ENCODE data around the gene ACLY. TPM values are rescaled to one million over a fixed set of nuclear protein-coding genes. Genes with fewer than 3 reads are reported as not detected.
"Not testable (repeated sequence)": the region's sequence is repeated elsewhere in the genome, so short reads cannot be mapped to it uniquely, and the experiment has no call there.

The ACLY gene
- total and polyA plus RNA-seq, 2 experiments from 2014 or later: 101 to 157 TPM

DNA sequence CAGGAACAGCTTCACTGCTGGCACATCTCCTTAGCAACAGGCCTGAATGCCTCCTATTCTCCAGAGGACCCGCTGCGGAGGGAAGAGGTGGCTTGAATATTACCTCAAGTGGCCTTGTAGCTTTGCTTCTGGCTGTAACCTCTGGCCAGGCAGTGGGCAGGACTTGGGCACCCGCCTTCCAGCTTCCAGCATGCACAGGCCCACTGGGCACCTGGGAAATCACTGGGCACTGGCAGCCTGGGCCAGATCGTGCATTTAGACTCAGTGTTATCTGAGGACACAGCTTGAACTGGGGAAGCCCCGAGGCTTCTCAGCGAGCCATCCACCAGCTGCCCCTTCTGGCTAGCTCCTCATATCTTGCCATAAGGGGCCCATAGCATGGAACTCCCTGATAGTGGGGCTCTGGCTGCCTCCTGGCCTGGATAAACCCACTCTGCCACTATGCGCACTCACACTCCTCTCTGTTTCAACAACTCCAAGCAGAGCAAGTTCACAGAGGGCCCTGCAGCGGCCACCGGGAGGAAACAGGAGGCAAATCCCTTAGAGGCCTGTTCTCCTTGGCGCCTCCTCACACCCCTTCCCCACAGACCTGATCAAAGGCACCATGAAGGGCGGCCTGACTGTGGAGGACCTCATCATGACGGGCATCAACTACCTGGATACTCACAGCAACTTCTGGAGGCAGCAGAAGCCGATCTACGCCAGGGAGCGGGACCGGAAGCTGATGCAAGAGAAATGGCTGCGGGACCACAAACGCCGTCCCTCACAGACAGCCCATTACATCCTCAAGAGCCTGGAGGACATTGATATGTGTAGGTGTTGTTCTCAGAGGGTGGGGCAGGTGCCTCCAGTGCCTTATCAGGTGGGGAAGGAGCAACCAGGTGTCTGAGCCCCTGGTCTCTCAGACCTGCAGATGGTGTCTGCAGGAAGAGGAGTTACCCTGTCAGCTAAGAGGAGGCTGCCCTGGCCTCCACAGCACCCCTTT, 19.5 kb upstream of the ACLY start:
- H3K4me2 ChIP-seq: no peak overlapping the region
- no peaks in the 10 kb centered on the region for H3K79me2 ChIP-seq
- no peaks in the 10 kb centered on the region for H3K9me2 ChIP-seq (replicated peaks; ENCODE audit: insufficient read depth)
- H2AFZ ChIP-seq: no peak overlapping the region
- TF ChIP-seq EZH2phosphoT487 (IDR thresholded peaks at IDR 0.05; ENCODE audit: low read depth, severe bottlenecking, unreplicated experiment): no peak
- no peak for TF ChIP-seq EZH2 (IDR thresholded peaks at IDR 0.05; ENCODE audit: borderline replicate concordance)
- TF ChIP-seq, protein P1, sequence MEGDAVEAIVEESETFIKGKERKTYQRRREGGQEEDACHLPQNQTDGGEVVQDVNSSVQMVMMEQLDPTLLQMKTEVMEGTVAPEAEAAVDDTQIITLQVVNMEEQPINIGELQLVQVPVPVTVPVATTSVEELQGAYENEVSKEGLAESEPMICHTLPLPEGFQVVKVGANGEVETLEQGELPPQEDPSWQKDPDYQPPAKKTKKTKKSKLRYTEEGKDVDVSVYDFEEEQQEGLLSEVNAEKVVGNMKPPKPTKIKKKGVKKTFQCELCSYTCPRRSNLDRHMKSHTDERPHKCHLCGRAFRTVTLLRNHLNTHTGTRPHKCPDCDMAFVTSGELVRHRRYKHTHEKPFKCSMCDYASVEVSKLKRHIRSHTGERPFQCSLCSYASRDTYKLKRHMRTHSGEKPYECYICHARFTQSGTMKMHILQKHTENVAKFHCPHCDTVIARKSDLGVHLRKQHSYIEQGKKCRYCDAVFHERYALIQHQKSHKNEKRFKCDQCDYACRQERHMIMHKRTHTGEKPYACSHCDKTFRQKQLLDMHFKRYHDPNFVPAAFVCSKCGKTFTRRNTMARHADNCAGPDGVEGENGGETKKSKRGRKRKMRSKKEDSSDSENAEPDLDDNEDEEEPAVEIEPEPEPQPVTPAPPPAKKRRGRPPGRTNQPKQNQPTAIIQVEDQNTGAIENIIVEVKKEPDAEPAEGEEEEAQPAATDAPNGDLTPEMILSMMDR (IDR thresholded peaks at IDR 0.05; ENCODE audit: poor library complexity): no peak
- H3K27ac ChIP-seq: no peak overlapping the region
- H3K4me3 ChIP-seq: no peak overlapping the region
- no peak for DNase-seq (ENCODE audit: low spot score)
- WGBS (ENCODE audit: low lambda C conversion rate, missing lambda C conversion rate): 94% methylated on average over 19 of the region's 19 CpGs
- H3K27me3 ChIP-seq: no peaks in the 10 kb centered on the region
- no peaks in the 10 kb centered on the region for H3K9me3 ChIP-seq (ENCODE audit: low read depth)
- no peaks in the 10 kb centered on the region for H3K4me1 ChIP-seq (ENCODE audit: insufficient read depth)
- H3K36me3 ChIP-seq (replicated peaks; ENCODE audit: insufficient read depth, low read depth): no peaks in the 10 kb centered on the region
- H4K20me1 ChIP-seq (ENCODE audit: insufficient read depth, poor library complexity, severe bottlenecking): no peaks in the 10 kb centered on the region

- no peak overlapping the region for H3K4me2 ChIP-seq
- H3K27me3 ChIP-seq: no peaks in the 10 kb centered on the region
- H3K27ac ChIP-seq: no peak overlapping the region
- H3K4me3 ChIP-seq: no peak overlapping the region
- H3K79me2 ChIP-seq: no peaks in the 10 kb centered on the region
- H3K4me1 ChIP-seq (ENCODE audit: insufficient read depth): no peaks in the 10 kb centered on the region
- H3K9me2 ChIP-seq (replicated peaks; ENCODE audit: insufficient read depth): no peaks in the 10 kb centered on the region
- TF ChIP-seq EZH2 (IDR thresholded peaks at IDR 0.05; ENCODE audit: borderline replicate concordance) (no peak), EZH2phosphoT487 (IDR thresholded peaks at IDR 0.05; ENCODE audit: low read depth, severe bottlenecking, unreplicated experiment) (no peak)
- TF ChIP-seq, protein P1 (IDR thresholded peaks at IDR 0.05; ENCODE audit: poor library complexity): no peak
- H2AFZ ChIP-seq: no peak overlapping the region
- no peaks in the 10 kb centered on the region for H3K36me3 ChIP-seq (replicated peaks; ENCODE audit: insufficient read depth, low read depth)
- WGBS (ENCODE audit: low lambda C conversion rate, missing lambda C conversion rate): 96% methylated on average over 6 of the region's 6 CpGs
- no peak for DNase-seq (ENCODE audit: low spot score)
- H3K9me3 ChIP-seq (ENCODE audit: low read depth): no peaks in the 10 kb centered on the region
- H4K20me1 ChIP-seq (ENCODE audit: insufficient read depth, poor library complexity, severe bottlenecking): no peaks in the 10 kb centered on the region
These were observed 16.9 kb upstream of the ACLY start for GRCh38 chr17:41935641-41936040.

GRCh38 chr17:41932816-41933389, 14.2 kb upstream of the ACLY start:
- no peaks in the 10 kb centered on the region for H3K9me2 ChIP-seq (replicated peaks; ENCODE audit: insufficient read depth)
- no peaks in the 10 kb centered on the region for H4K20me1 ChIP-seq (ENCODE audit: insufficient read depth, poor library complexity, severe bottlenecking)
- TF ChIP-seq EZH2phosphoT487 (IDR thresholded peaks at IDR 0.05; ENCODE audit: low read depth, severe bottlenecking, unreplicated experiment) (no peak), EZH2 (IDR thresholded peaks at IDR 0.05; ENCODE audit: borderline replicate concordance) (no peak)
- TF ChIP-seq, protein P1 (IDR thresholded peaks at IDR 0.05; ENCODE audit: poor library complexity): no peak
- H3K79me2 ChIP-seq: peaks cover 12% of the 10 kb centered on the region
- no peak overlapping the region for H2AFZ ChIP-seq
- no peak overlapping the region for H3K4me3 ChIP-seq
- H3K27me3 ChIP-seq: no peaks in the 10 kb centered on the region
- no peaks in the 10 kb centered on the region for H3K4me1 ChIP-seq (ENCODE audit: insufficient read depth)
- H3K36me3 ChIP-seq (replicated peaks; ENCODE audit: insufficient read depth, low read depth): no peaks in the 10 kb centered on the region
- no peak overlapping the region for H3K4me2 ChIP-seq
- DNase-seq (ENCODE audit: low spot score): no peak
- WGBS (ENCODE audit: low lambda C conversion rate, missing lambda C conversion rate): 56% methylated on average over 2 of the region's 2 CpGs
- H3K27ac ChIP-seq: no peak overlapping the region
- H3K9me3 ChIP-seq (ENCODE audit: low read depth): no peaks in the 10 kb centered on the region

DNA sequence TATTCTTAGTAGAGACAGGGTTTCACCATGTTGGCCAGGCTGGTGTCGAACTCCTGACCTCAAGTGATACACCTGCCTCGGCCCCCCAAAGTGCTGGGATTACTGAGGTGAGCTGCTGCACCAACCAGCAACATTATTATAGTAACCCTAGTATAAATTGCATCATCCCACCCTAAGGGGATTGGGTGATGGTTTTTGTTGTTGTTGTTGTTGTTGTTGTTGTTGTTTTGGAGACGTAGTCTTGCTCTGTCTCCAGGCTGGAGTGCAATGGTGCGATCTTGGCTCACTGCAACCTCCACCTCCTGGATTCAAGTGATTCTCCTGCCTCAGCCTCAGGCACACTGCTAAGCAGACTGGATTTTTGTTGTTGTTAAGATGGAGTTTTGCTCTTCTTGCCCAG, 13.0 kb upstream of the ACLY start:
- not testable (repeated sequence) for H3K4me3 ChIP-seq; H3K27me3 ChIP-seq; H3K36me3 ChIP-seq (replicated peaks; ENCODE audit: insufficient read depth, low read depth); DNase-seq (ENCODE audit: low spot score); H3K4me1 ChIP-seq (ENCODE audit: insufficient read depth); H4K20me1 ChIP-seq (ENCODE audit: insufficient read depth, poor library complexity, severe bottlenecking); H2AFZ ChIP-seq; H3K9me3 ChIP-seq (ENCODE audit: low read depth); H3K9me2 ChIP-seq (replicated peaks; ENCODE audit: insufficient read depth); H3K4me2 ChIP-seq; H3K27ac ChIP-seq
- WGBS (ENCODE audit: low lambda C conversion rate, missing lambda C conversion rate): 94% methylated on average over 4 of the region's 4 CpGs
- peaks cover 17% of the 10 kb centered on the region for H3K79me2 ChIP-seq

- not testable (repeated sequence) for H3K4me3 ChIP-seq; H3K36me3 ChIP-seq (replicated peaks; ENCODE audit: insufficient read depth, low read depth); H3K9me3 ChIP-seq (ENCODE audit: low read depth); DNase-seq (ENCODE audit: low spot score); H3K9me2 ChIP-seq (replicated peaks; ENCODE audit: insufficient read depth); H3K27me3 ChIP-seq; H3K4me1 ChIP-seq (ENCODE audit: insufficient read depth); H4K20me1 ChIP-seq (ENCODE audit: insufficient read depth, poor library complexity, severe bottlenecking)
- WGBS (ENCODE audit: low lambda C conversion rate, missing lambda C conversion rate): 54% methylated on average over 18 of the region's 18 CpGs
- Histone ChIP-seq H3K4me2 (peak overlapping the region; percentile 67), H3K79me2 (peaks cover 17% of the 10 kb centered on the region), H2AFZ (peak overlapping the region; percentile 58), H3K27ac (peak overlapping the region; percentile 34)
These were observed 12.0 kb upstream of the ACLY start for GRCh38 chr17:41930833-41931156.
